OCI-LY3 (cell line): Measurements from ENCODE around the gene TMCC3.

ENCODE experiments used
- H2AFZ ChIP-seq: fragments of 200-600, 300-600 bp; shearing (Covaris generic); 2 replicates; pipeline ENCODE4 v1.6.0; 2014; ENCODE audit warnings: antibody characterized with exemption, low read depth, low read length
- H3K27ac ChIP-seq: fragments of 200-600, 300-600 bp; sonication (generic); 2 replicates; pipeline ENCODE4 v1.5.1; 2014; ENCODE audit warnings: mild to moderate bottlenecking, low read length, moderate library complexity, mixed read lengths
- H3K27me3 ChIP-seq: fragments of 200-600, 300-600 bp; sonication (generic); 2 replicates; pipeline ENCODE4 v1.6.1; 2014; ENCODE audit warnings: low read depth, low read length, mixed read lengths
- H3K36me3 ChIP-seq: fragments of 200-600, 300-600 bp; sonication (generic); replicated peaks from 2 replicates; pipeline ENCODE3; 2014; ENCODE audit warnings: low read depth, low read length, mixed read lengths
- H3K4me1 ChIP-seq: fragments of 300-600, 200-600 bp; sonication (generic); 2 replicates; pipeline ENCODE4 v1.6.1; 2014; ENCODE audit warnings: low read length, mixed read lengths
- H3K4me2 ChIP-seq: fragments of 200-600, 300-600 bp; sonication (generic); 2 replicates; pipeline ENCODE4 v1.6.1; 2014; ENCODE audit warnings: low read length, mixed read lengths
- H3K4me3 ChIP-seq: fragments of 300-600, 200-600 bp; sonication (generic); 2 replicates; pipeline ENCODE4 v1.5.1; 2014; ENCODE audit warnings: antibody characterized with exemption, mild to moderate bottlenecking, low read length, moderate library complexity
- H3K79me2 ChIP-seq: fragments of 300-600, 200-600 bp; shearing (Covaris generic); 2 replicates; pipeline ENCODE4 v1.6.1; 2014; ENCODE audit warnings: mild to moderate bottlenecking, low read length, mixed read lengths
- H3K9ac ChIP-seq: fragments of 300-600, 200-600 bp; shearing (Covaris generic); 2 replicates; pipeline ENCODE4 v1.6.0; 2014; ENCODE audit warnings: mild to moderate bottlenecking, low read length, moderate library complexity
- H3K9me3 ChIP-seq: fragments of 200-600, 300-600 bp; shearing (Covaris generic); 2 replicates; pipeline ENCODE4 v1.6.1; 2014; ENCODE audit warnings: low read length, mixed read lengths; ENCODE audit not compliant: insufficient read depth
- H4K20me1 ChIP-seq: fragments of 200-600, 300-600 bp; sonication (generic); 2 replicates; pipeline ENCODE4 v1.6.1; 2016; ENCODE audit warnings: low read length, mixed read lengths; ENCODE audit not compliant: insufficient read depth
- CTCF ChIP-seq: fragments of 200-600, 300-600 bp; sonication (generic); IDR thresholded peaks from 2 replicates; pipeline ENCODE4 v1.5.1; 2014; ENCODE audit warnings: antibody characterized with exemption, low read length, low read depth
- EZH2phosphoT487 ChIP-seq: fragments of 200-600 bp; shearing (Covaris generic); IDR thresholded peaks from 2 replicates; pipeline ENCODE4 v1.6.1; 2018; ENCODE audit warnings: antibody characterized with exemption, mixed run types, low read depth

TMCC3 gene

GRCh38 chr12:94531196-94531720 lies 119.1 kb downstream of the TMCC3 start:
- H3K36me3 ChIP-seq: no peaks in the 10 kb centered on the region
- no peak overlapping the region for H3K9ac ChIP-seq
- TF ChIP-seq CTCF: no peak
- TF ChIP-seq EZH2phosphoT487: no peak
- no peak overlapping the region for H3K4me2 ChIP-seq
- no peak overlapping the region for H3K4me3 ChIP-seq
- H2AFZ ChIP-seq: no peak overlapping the region
- H3K79me2 ChIP-seq: no peaks in the 10 kb centered on the region
- peaks cover 6% of the 10 kb centered on the region for H3K4me1 ChIP-seq
- H3K27ac ChIP-seq: no peak overlapping the region
- H3K27me3 ChIP-seq: no peaks in the 10 kb centered on the region
- H4K20me1 ChIP-seq: no peaks in the 10 kb centered on the region
- no peaks in the 10 kb centered on the region for H3K9me3 ChIP-seq

- H3K9me3 ChIP-seq: no peaks in the 10 kb centered on the region
- no peak for TF ChIP-seq CTCF
- TF ChIP-seq EZH2phosphoT487: no peak
- peaks cover 8% of the 10 kb centered on the region; the same call in 1 of the 2 replicates for H3K4me1 ChIP-seq
- H3K27me3 ChIP-seq: no peaks in the 10 kb centered on the region
- no peak overlapping the region for H3K4me2 ChIP-seq
- no peaks in the 10 kb centered on the region for H4K20me1 ChIP-seq
- no peaks in the 10 kb centered on the region for H3K79me2 ChIP-seq
- no peaks in the 10 kb centered on the region for H3K36me3 ChIP-seq
- H3K9ac ChIP-seq: no peak overlapping the region
- no peak overlapping the region for H3K4me3 ChIP-seq
- no peak overlapping the region for H2AFZ ChIP-seq
- H3K27ac ChIP-seq: no peak overlapping the region
Measured at GRCh38 chr12:94525951-94526350, 124.4 kb downstream of the TMCC3 start.
